HCT116 (cell line): ENCODE measurements around the gene ST8SIA2. TPM values are rescaled to one million over a fixed set of nuclear protein-coding genes. Genes with fewer than 3 reads are reported as not detected.

Source experiments
- ATAC-seq: fragments of 200-7000 bp; cut with Tn5 transposase; 2 replicates; pipeline ENCODE4 v1.9.1; 2020; ENCODE audit warnings: mild to moderate bottlenecking, moderate library complexity
- BruUV-seq: library from RNA; stranded (reverse); fragments of 400-500 nt; replicated peaks from 2 replicates; lab custom pipeline; 2021; lab: Mats Ljungman, UMichigan
- CTCF ChIA-PET: fragments of 300-600 bp; sonication (Branson Sonifier 250); formaldehyde crosslinking; loops from one replicate; lab custom pipeline; 2021; ENCODE audit warnings: antibody characterized with exemption; lab: Charles Lee
- POLR2A ChIA-PET: fragments of 300-600, 350-600 bp; sonication (Branson Sonifier 250); formaldehyde crosslinking; loops from one replicate; lab custom pipeline; 2021; ENCODE audit warnings: antibody characterized with exemption; lab: Charles Lee
- RAD21 ChIA-PET, 2 experiments: fragments of 300-600 bp; sonication (Branson Sonifier 250); formaldehyde crosslinking; loops; one replicate each; lab custom pipeline; 2023; ENCODE audit warnings: low total read pairs in 2 of 2; ENCODE audit not compliant: uncharacterized antibody in 2 of 2, unreplicated experiment in 2 of 2, low non-redundant PET in 1 of 2; lab: Charles Lee
- DNase-seq: peaks from one replicate; pipeline ENCODE4 v3.0.0-alpha.2; 2010; ENCODE audit warnings: low read depth, low spot score
- H2AFZ ChIP-seq: fragments of 200-600 bp; shearing (Covaris generic), sonication (generic); 2 replicates; pipeline ENCODE4 v1.6.1; 2017; ENCODE audit warnings: low read depth, mixed run types, mixed read lengths, antibody characterized with exemption, low read length; ENCODE audit not compliant: poor library complexity, severe bottlenecking
- H3K27ac ChIP-seq: 2 replicates; pipeline ENCODE4 v1.5.1; 2012; ENCODE audit warnings: low read depth, low read length
- H3K27me3 ChIP-seq: fragments of 200-600 bp; sonication (generic); 2 replicates; pipeline ENCODE4 v1.6.1; 2016; ENCODE audit warnings: mixed run types, low read length, mixed read lengths; ENCODE audit not compliant: insufficient read depth
- H3K36me3 ChIP-seq, 2 experiments: fragments of 200-500 bp in 1 of 2; fragments of 200-600 bp in 1 of 2; sonication (Bioruptor generic) in 1 of 2; sonication (generic) in 1 of 2; 2 replicates each; pipeline versions ENCODE4 v1.5.1 to v1.6.1; 2014 to 2016; ENCODE audit warnings: low read length in 2 of 2, inconsistent platforms in 1 of 2, mixed read lengths in 1 of 2, mixed run types in 1 of 2; ENCODE audit not compliant: insufficient read depth in 2 of 2, control insufficient read depth in 1 of 2
- H3K4me1 ChIP-seq, 2 experiments: fragments of 200-600 bp in 1 of 2; sonication (generic) in 1 of 2; 2 replicates each; pipeline versions ENCODE4 v1.5.1 to v1.6.1; 2012 to 2017; ENCODE audit warnings: low read length in 2 of 2, inconsistent platforms in 1 of 2, mild to moderate bottlenecking in 1 of 2, mixed read lengths in 1 of 2, mixed run types in 1 of 2, moderate library complexity in 1 of 2; ENCODE audit not compliant: insufficient read depth in 2 of 2, control insufficient read depth in 1 of 2
- H3K4me2 ChIP-seq: fragments of 200-600 bp; sonication (generic); 2 replicates; pipeline ENCODE4 v1.6.1; 2017; ENCODE audit warnings: mixed run types, low read length, mixed read lengths
- H3K4me3 ChIP-seq, 2 experiments: fragments of 200-600 bp in 1 of 2; sonication (generic) in 1 of 2; replicated peaks in 1 of 2; 2 replicates each; pipeline ENCODE4 v1.5.1; 2011 to 2016; ENCODE audit warnings: low read length in 2 of 2, control low read depth in 1 of 2, low read depth in 1 of 2, mild to moderate bottlenecking in 1 of 2, mixed read lengths in 1 of 2, mixed run types in 1 of 2
- H3K79me2 ChIP-seq: fragments of 200-600 bp; sonication (generic); 2 replicates; pipeline ENCODE4 v1.6.1; 2017; ENCODE audit warnings: mild to moderate bottlenecking, mixed run types, low read length, moderate library complexity, mixed read lengths; ENCODE audit not compliant: insufficient read depth
- H3K9ac ChIP-seq: fragments of 200-600 bp; sonication (generic); 2 replicates; pipeline ENCODE4 v1.6.1; 2016; ENCODE audit warnings: low read length, mixed read lengths
- H3K9me2 ChIP-seq: fragments of 200-600 bp; sonication (generic), shearing (Covaris generic); 2 replicates; pipeline ENCODE4 v1.6.1; 2017; ENCODE audit warnings: mixed run types, mild to moderate bottlenecking, moderate library complexity; ENCODE audit not compliant: insufficient read depth
- H3K9me3 ChIP-seq, 2 experiments: fragments of 200-500 bp in 1 of 2; fragments of 200-600 bp in 1 of 2; sonication (Bioruptor generic) in 1 of 2; sonication (generic) in 1 of 2; 2 replicates each; pipeline ENCODE4 v1.6.1; 2014 to 2017; ENCODE audit warnings: low read length in 2 of 2, mixed read lengths in 2 of 2, inconsistent platforms in 1 of 2, low read depth in 1 of 2, mild to moderate bottlenecking in 1 of 2, mixed run types in 1 of 2, moderate library complexity in 1 of 2; ENCODE audit not compliant: control insufficient read depth in 1 of 2, insufficient read depth in 1 of 2
- H4K20me1 ChIP-seq: fragments of 200-600 bp; sonication (generic), shearing (Covaris generic); 2 replicates; pipeline ENCODE4 v1.6.1; 2017; ENCODE audit warnings: mixed run types, mild to moderate bottlenecking, moderate library complexity; ENCODE audit not compliant: insufficient read depth
- ATF3 ChIP-seq: IDR thresholded peaks from 2 replicates; pipeline ENCODE4 v1.6.1; 2012
- CBX3 ChIP-seq: IDR thresholded peaks from 2 replicates; pipeline ENCODE4 v1.6.1; 2012; ENCODE audit warnings: low read depth
- CEBPB ChIP-seq: IDR thresholded peaks from 2 replicates; pipeline ENCODE4 v1.6.1; 2012; ENCODE audit warnings: low read depth
- CTCF ChIP-seq, 3 experiments: fragments of 200-600 bp in 1 of 3; sonication (generic) in 1 of 3; IDR thresholded peaks in 2 of 3; conservative IDR thresholded peaks in 1 of 3; 2 replicates each; pipeline ENCODE4 v1.5.1; 2012 to 2017; ENCODE audit warnings: low read depth in 2 of 3, low read length in 2 of 3, antibody characterized with exemption in 1 of 3, borderline replicate concordance in 1 of 3, control low read depth in 1 of 3, mild to moderate bottlenecking in 1 of 3, mixed read lengths in 1 of 3, mixed run types in 1 of 3, moderate library complexity in 1 of 3; ENCODE audit not compliant: insufficient read depth in 1 of 3
- EGR1 ChIP-seq: IDR thresholded peaks from 2 replicates; pipeline ENCODE4 v1.6.1; 2012; ENCODE audit warnings: low read depth
- EZH2phosphoT487 ChIP-seq: fragments of 200-600 bp; IDR thresholded peaks from 2 replicates; pipeline ENCODE4 v1.6.1; 2018; ENCODE audit warnings: antibody characterized with exemption, borderline replicate concordance
- FOSL1 ChIP-seq: IDR thresholded peaks from 2 replicates; pipeline ENCODE4 v1.6.1; 2012; ENCODE audit warnings: low read depth
- SIN3A ChIP-seq: IDR thresholded peaks from 2 replicates; pipeline ENCODE4 v1.6.1; 2012; ENCODE audit warnings: low read depth
- SP1 ChIP-seq: IDR thresholded peaks from 2 replicates; pipeline ENCODE4 v1.6.1; 2012; ENCODE audit warnings: low read depth
- TCF7L2 ChIP-seq: IDR thresholded peaks from 2 replicates; pipeline ENCODE4 v1.7.0; 2011; ENCODE audit warnings: borderline replicate concordance, inconsistent platforms; ENCODE audit not compliant: insufficient read depth, insufficient read length; ENCODE audit errors: extremely low read depth
- ZFX ChIP-seq: fragments of 450-650 bp; IDR thresholded peaks from 2 replicates; pipeline ENCODE4 v1.6.1; 2017
- ZNF274 ChIP-seq: fragments of 200-500 bp; sonication (Bioruptor generic); IDR thresholded peaks from 2 replicates; pipeline ENCODE4 v1.6.1; 2014; ENCODE audit warnings: mild to moderate bottlenecking, low read depth, low read length, inconsistent platforms
- intact Hi-C: fragments of 100-400 bp; cut with micrococcal nuclease; formaldehyde crosslinking; loops from 2 replicates; pipeline ENCODE4 v1.10.0; 2022
- total RNA-seq: library from RNA; stranded (reverse); gene quantifications from one replicate; pipeline ENCODE4 v1.2.1, GENCODE V29; 2021; ENCODE audit not compliant: unreplicated experiment
- TF ChIP-seq, protein P1 (sequence below): IDR thresholded peaks from 2 replicates; pipeline ENCODE4 v1.6.1; 2011; ENCODE audit warnings: mild to moderate bottlenecking, low read length, moderate library complexity; ENCODE audit not compliant: insufficient replicate concordance; ENCODE audit errors: extremely low read depth

ST8SIA2 gene
- total RNA-seq, 1 experiment from 2014 or later: not detected

- Histone ChIP-seq H4K20me1 (no peaks in the 10 kb centered on the region), H3K4me1 (peaks cover 7 to 9% of the 10 kb centered on the region in 2 experiments), H3K36me3 (no peaks in the 10 kb centered on the region), H3K9me3 (no peaks in the 10 kb centered on the region), H3K4me3 (no peak overlapping the region), H3K9ac (no peak overlapping the region), H3K27me3 (peaks cover 16% of the 10 kb centered on the region), H3K27ac (no peak overlapping the region), H2AFZ (no peak overlapping the region), H3K9me2 (no peaks in the 10 kb centered on the region), H3K79me2 (no peaks in the 10 kb centered on the region), H3K4me2 (no peak overlapping the region)
- ChIA-PET POLR2A (no interaction called here), CTCF (no interaction called here), RAD21 (no interaction called here)
- no peak for DNase-seq
- TF ChIP-seq ZNF274: no peak
- no peak for TF ChIP-seq EGR1
- TF ChIP-seq CEBPB: no peak
- no peak for TF ChIP-seq CTCF (IDR thresholded peaks at IDR 0.05 in 2 of 3, conservative IDR thresholded peaks at IDR 0.05 in 1 of 3; ENCODE audit: borderline replicate concordance in 1 of 3, insufficient read depth in 1 of 3, low read depth in 2 of 3, low read length in 2 of 3)
- ATAC-seq: no peak
- no TSS peak for BruUV-seq
- intact Hi-C loops: no loop called here
Measured at GRCh38 chr15:92430069-92430440, 36.4 kb downstream of the ST8SIA2 start.

DNA sequence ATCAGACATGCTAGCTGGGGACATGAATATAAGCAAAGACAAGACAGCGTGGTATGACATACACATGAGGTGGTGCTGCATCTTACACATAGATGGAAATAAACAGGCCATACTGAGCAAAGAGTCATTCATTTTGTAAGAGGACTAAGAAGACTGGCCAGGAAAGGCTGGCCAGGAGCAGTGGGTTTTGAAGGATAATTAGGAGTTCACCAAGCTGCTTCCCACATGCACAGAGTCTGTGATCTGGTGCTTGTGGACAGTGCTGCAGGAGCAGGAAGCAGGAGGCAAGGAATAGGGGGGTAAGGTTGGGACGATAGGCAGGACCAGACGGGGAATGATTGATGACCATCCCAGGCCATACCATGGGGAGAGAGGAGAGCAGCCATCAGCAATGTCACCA lies 41.5 kb downstream of the ST8SIA2 start:
- RAD21 ChIA-PET: no interaction called here

More for the DNA sequence above, 41.5 kb downstream of the ST8SIA2 start:
- BruUV-seq: no TSS peak
- H3K36me3 ChIP-seq: no peaks in the 10 kb centered on the region
- H3K4me3 ChIP-seq: no peak overlapping the region
- POLR2A ChIA-PET: no interaction called here
- H2AFZ ChIP-seq: no peak overlapping the region
- no peak overlapping the region for H3K27ac ChIP-seq
- no peak for DNase-seq
- H3K27me3 ChIP-seq: peaks cover 26% of the 10 kb centered on the region
- no peak overlapping the region for H3K9ac ChIP-seq
- ATAC-seq: no peak
- no peaks in the 10 kb centered on the region for H3K9me3 ChIP-seq
- H3K9me2 ChIP-seq: no peaks in the 10 kb centered on the region
- CTCF ChIA-PET: no interaction called here
- TF ChIP-seq, protein P1, sequence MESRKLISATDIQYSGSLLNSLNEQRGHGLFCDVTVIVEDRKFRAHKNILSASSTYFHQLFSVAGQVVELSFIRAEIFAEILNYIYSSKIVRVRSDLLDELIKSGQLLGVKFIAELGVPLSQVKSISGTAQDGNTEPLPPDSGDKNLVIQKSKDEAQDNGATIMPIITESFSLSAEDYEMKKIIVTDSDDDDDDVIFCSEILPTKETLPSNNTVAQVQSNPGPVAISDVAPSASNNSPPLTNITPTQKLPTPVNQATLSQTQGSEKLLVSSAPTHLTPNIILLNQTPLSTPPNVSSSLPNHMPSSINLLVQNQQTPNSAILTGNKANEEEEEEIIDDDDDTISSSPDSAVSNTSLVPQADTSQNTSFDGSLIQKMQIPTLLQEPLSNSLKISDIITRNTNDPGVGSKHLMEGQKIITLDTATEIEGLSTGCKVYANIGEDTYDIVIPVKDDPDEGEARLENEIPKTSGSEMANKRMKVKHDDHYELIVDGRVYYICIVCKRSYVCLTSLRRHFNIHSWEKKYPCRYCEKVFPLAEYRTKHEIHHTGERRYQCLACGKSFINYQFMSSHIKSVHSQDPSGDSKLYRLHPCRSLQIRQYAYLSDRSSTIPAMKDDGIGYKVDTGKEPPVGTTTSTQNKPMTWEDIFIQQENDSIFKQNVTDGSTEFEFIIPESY: no peak
- no peak for TF ChIP-seq FOSL1
- TF ChIP-seq CBX3: no peak
- no peak for TF ChIP-seq TCF7L2
- no peak for TF ChIP-seq ATF3
- no peak for TF ChIP-seq EZH2phosphoT487
- TF ChIP-seq ZFX: no peak
- no peak for TF ChIP-seq SIN3A
- TF ChIP-seq SP1: no peak
- no peaks in the 10 kb centered on the region for H3K4me1 ChIP-seq
- H3K4me2 ChIP-seq: no peak overlapping the region
- no peaks in the 10 kb centered on the region for H3K79me2 ChIP-seq
- H4K20me1 ChIP-seq: no peaks in the 10 kb centered on the region
- intact Hi-C loops: no loop called here
